SK-N-MC (cell line): ENCODE data around the gene POTEF.
"Not testable (repeated sequence)": the region's sequence is repeated elsewhere in the genome, so short reads cannot be mapped to it uniquely, and the experiment has no call there.

Experiments
- EZH2 ChIP-seq: fragments of 200-600 bp; sonication (generic); IDR thresholded peaks from one replicate; pipeline ENCODE4 v1.6.1; 2017; ENCODE audit warnings: antibody characterized with exemption
- FOXP2 ChIP-seq: optimal IDR thresholded peaks from 2 replicates; pipeline ENCODE3; 2011; ENCODE audit warnings: mild to moderate bottlenecking, moderate library complexity; ENCODE audit not compliant: insufficient read depth; ENCODE audit errors: extremely low read length, control extremely low read depth
- POLR2AphosphoS5 ChIP-seq: IDR thresholded peaks from 2 replicates; pipeline ENCODE4 v1.6.1; 2012; ENCODE audit warnings: mild to moderate bottlenecking, low read depth, low read length, borderline replicate concordance

DNA sequence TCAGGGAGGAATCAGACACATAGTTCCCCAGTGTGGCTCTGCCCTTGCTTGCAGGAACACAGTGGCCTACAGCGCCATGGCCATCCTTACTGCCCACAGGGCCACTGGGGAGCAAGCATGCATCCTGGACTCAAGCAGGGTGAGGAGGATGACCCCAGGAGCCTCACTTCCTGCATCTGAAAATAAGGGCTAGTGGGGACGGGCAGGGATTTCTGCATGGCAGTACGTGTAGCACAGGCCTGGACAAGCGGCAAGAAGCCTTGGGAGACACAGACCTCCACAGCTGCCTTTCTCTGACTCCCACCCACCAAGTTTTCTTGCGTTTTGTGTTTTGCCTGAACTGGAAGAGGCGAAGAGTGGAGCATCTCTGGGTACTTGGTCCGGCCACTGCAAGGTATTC, 33.5 kb upstream of the POTEF start:
- TF ChIP-seq POLR2AphosphoS5, EZH2, FOXP2: not testable (repeated sequence)
